Fibroblast of skin of left biceps (primary cell): ENCODE data around the gene PRPF19.

Source experiments
- DNase-seq, 2 experiments: peaks; one replicate each; pipeline ENCODE4 v3.0.0-alpha.2; 2013; ENCODE audit warnings: low read depth in 2 of 2

PRPF19 gene

GRCh38 chr11:60905551-60906113, 753 bp downstream of the PRPF19 start:
- no peak for DNase-seq

- no peak for DNase-seq
These were observed 1.3 kb downstream of the PRPF19 start for GRCh38 chr11:60905047-60905446.

GRCh38 chr11:60902625-60903024, 3.8 kb downstream of the PRPF19 start:
- DNase-seq, result no peak

GRCh38 chr11:60900673-60901404, 5.5 kb downstream of the PRPF19 start:
- no peak for DNase-seq

GRCh38 chr11:60899977-60900376, 6.4 kb downstream of the PRPF19 start:
- DNase-seq, result no peak

DNA sequence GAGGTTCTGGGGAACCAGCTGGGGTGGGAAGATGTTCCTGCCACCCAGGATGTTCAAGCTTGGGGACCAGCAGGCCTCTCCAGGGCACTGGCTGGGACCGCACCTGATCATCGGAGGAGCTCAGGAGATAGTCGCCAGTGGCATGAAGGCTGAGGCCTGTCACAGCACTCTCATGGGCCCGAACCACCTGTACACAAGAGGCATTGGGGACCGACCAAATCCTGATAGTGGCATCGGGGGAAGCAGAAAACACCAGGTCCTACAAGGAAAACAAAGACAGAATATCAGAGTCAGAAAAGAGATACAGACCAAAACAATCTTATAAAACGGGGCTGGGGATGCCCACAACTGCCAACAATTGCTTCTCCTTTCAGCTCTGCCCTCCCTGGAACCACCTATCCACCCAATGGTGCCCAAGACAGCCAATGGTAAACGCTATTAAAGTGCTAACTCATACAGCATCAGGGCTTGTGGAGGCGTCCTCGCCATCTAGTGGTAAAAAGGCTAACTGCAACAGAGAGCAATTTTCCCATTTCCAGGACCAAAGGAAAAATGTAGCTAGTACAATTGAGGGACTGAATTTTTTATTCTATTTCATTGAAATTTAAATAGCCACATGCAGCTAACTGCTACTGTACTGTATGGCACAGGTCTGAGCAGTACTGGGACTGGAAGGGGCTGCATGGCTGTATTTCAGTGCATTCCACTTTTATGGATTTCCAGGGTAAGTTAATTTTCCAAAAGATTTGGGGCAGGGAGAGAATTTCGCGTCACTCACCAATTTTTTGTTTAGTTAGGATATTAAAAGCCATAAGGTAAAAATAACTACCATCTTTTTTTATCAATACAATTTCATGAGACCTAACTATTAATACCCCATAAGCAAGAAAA, 7.1 kb downstream of the PRPF19 start:
- DNase-seq, result no peak

- DNase-seq, result no peak
These were observed 8.9 kb downstream of the PRPF19 start for GRCh38 chr11:60897496-60897895.

DNA sequence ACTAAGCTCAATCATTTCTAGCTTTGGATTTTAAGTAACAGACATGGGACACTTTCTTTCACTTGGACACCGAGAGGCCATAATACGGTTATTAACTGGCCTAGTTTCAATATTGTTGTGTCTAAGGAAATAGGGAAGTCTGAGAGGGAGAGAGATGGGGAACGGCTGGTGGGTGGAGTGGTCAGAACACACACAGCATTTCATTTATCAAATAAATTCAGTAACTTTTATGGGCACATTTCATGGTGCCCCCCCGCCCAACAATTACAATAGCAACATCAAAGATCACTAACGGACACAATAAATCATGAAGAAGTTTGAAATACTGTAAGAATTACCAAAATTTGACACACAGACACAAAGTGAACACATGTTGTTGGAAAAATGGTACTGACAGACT, 10.7 kb downstream of the PRPF19 start:
- DNase-seq, result no peak

DNA sequence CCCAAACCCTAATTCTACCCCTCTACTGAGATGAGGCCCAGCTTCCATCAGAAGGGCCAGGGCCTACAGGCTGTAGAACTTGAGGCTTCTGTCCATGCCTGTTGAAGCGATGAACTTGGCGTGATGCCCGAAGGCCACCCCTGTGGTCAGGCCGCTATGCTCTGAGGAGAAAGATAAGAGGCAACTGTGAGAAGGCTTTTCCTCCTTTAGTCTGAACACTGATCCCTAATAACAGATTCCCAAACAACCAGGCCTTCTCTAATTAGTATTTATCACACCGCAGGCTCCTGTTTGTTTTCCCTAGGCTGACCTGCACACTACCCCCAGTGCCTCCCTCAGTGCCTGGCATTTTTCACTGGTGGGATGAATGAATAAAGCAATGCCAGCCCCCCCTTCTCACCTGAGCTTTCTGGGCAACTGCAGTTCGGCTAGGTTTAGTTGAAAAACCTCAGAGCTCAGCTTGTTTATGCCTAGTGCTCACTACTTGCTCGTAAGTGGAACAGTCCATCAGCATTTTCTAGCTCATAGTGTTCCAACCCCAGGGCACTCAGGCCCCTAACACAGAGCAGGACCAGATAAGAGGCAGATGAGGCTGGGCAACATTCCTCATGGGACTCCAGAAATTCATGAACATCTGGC, 15.2 kb downstream of the PRPF19 start:
- no peak for DNase-seq

DNA sequence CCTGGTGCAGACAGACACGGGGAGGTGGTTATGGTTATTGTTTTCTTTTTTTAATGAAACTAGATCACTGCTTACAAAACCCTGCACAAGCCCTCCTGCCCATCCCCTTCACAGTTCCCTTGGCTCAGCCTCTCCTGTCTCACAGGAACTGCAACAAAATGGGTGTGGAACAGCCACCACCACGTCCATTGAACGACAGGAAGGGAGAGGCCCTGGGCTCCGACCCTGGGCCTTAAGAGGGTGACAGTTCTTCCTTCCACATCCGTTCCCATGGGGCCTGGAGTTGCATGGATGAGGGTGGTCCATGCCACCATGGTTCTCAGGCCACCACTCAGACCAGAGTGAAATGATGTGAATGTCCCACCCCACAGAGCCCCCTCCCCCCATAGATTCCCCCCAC, 15.7 kb downstream of the PRPF19 start:
- no peak for DNase-seq

- DNase-seq, result no peak
These were observed 16.5 kb downstream of the PRPF19 start for GRCh38 chr11:60889869-60890311.

DNA sequence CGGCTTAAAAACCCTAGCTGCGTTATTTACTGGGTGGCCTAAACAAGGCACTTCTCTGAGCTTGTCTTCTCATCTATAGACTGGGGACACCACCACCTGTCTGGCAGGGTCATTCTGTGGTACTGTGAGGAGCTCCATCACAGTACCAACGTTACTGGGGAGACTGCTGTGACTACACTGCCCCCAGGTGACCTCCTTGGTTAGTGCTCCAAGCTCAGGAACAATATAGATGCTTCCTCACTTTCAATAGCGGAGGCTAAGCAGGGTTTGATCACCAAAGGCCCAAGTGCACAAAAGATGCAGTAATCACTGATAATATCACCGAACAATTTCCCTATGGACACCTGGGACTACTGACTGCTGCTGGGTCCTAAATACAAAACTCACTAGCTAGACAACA, 18.8 kb downstream of the PRPF19 start:
- DNase-seq, result no peak

GRCh38 chr11:60880643-60881282, 25.6 kb downstream of the PRPF19 start:
- DNase-seq, result no peak

GRCh38 chr11:60879971-60880588, 26.3 kb downstream of the PRPF19 start:
- no peak for DNase-seq

DNA sequence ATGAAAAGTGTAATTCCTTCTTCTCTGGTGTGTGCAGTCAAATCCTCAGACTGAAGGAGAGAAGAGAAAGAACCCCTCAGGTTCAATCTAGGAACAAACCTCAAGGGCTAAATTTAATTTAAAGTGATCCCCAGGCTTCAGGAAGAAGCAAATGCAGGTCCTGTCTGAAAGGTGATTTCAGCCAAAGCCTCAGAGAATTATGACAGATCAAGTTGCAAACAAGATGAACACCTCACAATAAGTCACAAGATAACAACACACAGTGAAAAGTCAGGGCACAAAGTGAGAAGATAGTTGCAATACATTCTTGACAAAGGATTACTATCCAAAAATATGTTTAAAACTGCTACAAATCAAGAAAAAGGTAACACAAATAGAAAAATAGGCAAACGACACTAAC, 27.3 kb downstream of the PRPF19 start:
- DNase-seq, result no peak

DNA sequence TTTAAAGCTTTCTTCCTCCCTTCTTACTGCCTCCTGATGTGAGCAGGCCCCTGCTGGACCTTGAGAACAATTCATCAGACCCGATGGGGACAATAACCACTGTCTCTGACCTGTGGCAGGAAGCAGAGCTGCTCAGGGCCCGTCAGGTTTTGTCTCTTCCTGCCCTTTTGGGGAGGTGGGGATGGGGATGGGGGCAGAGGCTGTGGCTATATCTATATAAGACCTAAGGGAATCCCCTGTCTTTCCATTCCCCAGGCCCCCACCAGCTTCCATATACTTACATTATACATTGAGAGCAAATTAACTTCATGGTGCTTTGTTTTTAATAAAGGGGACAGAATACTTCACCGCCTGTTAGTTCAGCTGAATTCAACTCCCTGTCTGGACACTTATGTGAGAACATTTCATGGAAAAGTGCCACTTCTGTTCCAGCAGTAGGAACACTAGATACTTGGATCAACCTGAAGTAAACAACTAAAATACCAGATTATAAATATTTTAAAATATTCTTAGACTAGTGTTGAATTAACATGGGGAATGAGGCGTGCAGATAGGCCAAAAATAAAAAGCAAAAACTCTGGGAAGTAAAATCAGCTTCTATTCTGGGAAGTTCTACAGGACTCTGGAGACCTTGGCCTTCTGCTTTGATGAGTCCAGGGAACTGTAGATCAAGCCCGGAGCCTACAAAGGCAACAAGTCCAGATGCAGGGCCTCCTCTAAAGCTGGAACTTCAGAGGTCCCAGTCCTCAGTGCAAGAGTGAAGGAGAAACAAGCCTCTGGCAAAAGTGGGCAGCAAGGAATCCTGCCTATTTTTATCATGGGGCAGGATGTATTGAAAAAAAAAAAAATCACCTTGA, 27.9 kb downstream of the PRPF19 start:
- DNase-seq, result no peak

- no peak for DNase-seq
These were observed 30.3 kb downstream of the PRPF19 start for GRCh38 chr11:60876168-60876485.

DNA sequence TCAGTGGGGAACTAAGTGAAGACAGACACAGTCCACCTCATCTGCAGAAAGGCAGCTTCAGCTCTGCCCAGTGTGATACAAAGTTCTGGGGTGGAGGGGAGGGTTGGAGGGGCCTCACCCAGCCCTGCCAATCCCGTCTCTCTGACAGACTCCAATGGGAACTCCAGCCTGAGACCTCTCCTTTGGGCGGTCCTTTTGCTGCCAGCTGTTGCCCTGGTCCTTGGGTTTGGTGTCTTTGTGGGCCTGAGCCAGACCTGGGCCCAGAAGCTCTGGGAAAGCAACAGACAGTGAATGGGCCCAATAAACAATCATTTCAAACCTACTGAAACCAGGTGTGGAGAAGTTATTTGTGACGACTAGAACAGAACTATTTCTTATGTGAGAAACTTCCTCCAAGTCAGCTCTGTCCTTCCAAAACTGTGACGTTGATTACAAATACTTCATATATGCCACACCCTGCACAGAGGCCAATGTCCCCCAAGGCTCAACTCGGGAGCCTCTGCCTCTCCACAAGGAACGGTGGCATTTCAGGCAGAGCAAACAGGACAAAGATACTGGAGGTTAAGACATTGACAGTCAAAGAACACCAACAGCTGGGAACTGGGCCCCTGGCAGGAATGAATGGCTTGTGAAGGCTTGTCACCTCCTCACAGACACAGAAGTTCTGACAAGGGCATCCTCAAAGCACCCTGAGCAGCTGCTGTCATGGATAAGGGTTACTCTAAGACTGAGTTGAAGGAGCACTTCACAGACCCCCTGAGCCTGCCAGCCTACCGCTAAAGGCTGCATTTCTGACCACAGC, 30.8 kb downstream of the PRPF19 start:
- no peak for DNase-seq
